NCI-H446 treated with DMSO at 0.1 percent for 48 hours (cell line): Measurements from ENCODE around the gene DMD.
"Not testable (repeated sequence)": the region's sequence is repeated elsewhere in the genome, so short reads cannot be mapped to it uniquely, and the experiment has no call there.

Experiments
- DNase-seq: peaks from one replicate; lab custom pipeline; 2025; lab: John Stamatoyannopoulos, UW

DMD gene

DNA sequence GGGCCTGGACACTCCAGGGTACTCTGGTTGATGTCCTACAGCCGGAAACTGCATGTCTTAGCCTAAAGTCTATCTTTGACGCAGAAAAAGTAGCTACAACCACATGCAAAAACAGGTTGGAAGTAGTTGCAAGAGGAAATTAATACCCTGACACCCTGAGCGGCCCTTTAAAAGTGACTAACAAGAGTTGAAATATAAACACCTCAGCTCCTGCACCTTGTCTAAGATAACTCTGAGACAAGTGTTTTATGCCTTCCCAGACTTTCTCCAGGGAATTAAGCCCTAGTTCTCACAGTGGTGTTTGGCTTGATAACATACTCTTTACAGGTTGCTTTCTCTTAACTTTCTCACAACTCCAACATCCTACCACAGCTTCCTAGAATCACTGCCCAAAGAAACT lies 943.1 kb downstream of the DMD start:
- DNase-seq: no peak

DNA sequence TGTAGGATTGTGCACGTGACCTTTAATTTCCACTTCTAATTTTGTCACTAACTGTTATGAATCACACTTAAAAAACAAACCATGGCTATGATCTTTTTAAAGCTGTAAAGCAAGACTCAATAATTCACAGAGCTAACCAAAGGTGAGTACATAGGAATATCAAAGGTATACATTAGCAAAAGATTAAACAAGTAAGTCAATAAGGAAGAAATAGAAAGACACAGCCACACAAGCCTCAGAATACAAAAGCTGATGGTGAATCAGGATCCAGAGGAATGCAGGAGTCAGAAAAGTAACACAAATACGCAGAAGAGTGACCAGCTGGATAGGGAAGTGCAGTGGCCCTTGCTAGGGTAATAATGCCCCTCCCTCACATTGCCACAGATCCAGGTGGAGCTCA lies 943.6 kb downstream of the DMD start:
- no peak for DNase-seq

DNA sequence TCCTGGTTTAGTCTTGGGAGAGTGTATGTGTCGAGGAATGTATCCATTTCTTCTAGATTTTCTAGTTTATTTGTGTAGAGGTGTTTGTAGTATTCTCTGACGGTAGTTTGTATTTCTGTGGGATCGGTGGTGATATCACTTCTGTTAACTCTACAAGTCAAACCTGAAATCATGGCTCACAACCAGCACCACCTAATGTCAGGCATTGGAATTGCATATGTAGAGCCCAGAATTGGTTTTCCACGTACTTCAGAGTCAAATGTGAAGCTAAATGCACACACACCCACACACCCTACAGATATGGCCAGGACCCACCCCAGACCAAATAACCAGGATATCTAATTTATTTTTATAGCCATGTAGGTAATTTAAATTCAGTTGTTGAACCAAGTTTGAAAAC lies 964.7 kb downstream of the DMD start:
- not testable (repeated sequence) for DNase-seq

DNA sequence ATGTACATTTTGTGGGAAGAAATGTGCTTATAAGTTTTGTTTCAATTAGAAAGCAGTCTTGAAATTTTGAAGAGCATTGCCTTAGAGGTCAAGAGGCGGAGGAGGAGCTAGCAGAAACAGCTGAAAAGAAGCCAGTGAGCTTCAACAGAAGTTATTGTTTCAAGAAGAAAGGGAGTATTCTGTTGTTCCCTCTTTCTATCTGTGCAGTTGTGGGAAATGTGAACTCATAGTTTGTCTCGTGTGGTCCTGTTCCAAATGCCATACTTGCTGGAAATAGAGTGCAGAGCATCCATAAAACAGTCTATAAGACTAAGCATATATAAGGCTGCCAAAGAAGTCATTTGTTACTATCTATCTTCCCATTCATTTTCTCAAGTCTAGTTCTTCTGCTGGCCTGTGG lies 1015.7 kb downstream of the DMD start:
- DNase-seq: no peak

DNA sequence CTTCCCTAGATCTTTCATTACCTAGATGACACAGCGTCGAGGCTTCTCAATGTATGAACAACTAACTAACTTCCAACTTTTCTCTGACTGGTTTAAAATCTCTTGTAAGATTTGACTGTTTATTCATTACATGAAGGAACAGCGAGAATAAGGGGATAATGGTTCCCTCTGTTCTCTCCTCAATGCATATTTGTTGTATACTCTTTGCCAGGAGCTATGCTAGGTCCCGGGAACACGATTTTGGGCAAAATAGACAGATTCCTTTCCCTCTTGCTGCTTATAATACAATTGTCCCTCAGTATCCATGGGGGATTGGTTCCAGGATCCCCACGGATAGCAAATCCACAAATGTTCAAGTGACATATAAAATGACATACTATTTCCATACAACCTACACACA lies 1020.0 kb downstream of the DMD start:
- DNase-seq: no peak

DNA sequence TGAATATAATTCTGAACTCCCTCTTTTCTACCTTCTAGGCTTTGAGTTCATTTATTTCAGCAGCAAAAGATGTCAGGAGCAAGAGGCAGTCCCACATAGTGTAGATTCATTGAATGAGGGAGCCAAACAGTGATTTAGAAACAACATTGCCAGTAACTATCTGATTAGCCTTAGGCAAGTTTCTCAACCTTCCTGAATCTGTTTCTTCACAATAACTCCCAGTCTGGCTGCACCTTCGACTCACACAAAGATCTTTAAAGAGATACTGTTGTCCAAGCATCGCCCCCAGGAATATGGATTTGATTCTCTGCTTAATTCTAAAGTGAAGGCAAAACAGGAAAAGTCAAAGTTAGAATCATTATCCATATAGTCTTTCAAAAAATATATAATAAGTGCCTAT lies 1026.2 kb downstream of the DMD start:
- no peak for DNase-seq

DNA sequence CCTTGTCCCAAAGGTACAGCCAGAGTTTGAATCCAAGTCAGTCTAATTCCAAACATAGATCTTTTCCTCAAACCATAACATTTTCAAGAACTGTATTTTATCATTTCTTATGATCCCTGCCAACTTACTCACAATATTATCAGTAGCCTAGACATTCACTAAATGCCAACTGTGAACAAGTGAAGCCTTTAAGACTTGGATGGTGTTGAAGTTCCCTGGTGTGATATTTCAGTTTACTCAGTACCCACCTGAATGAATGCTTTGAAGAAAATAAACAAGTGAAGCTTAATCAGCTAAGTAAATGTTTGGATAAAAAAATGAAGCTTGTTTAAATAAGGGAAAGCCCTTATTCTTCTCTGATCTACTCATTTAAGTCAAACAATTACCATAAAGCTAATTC lies 1028.3 kb downstream of the DMD start:
- no peak for DNase-seq

DNA sequence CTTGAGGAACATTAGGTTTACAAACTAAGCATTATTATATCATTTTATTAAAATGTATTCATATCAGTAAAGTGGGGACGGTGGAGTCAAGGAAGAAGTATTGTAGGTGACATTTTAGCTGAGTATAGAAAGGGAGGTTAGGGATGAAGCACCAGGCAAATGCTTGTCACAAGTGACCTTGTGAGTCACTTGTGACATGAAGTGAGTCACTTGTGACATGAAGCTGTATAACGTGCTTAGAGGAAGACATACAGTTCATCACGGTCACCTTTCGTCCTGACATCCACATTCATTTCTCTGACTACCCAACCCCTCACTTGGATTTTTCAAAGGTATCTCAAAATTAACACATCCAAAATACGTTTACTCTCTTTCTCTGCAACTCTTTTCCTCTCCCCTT lies 1034.8 kb downstream of the DMD start:
- no peak for DNase-seq

DNA sequence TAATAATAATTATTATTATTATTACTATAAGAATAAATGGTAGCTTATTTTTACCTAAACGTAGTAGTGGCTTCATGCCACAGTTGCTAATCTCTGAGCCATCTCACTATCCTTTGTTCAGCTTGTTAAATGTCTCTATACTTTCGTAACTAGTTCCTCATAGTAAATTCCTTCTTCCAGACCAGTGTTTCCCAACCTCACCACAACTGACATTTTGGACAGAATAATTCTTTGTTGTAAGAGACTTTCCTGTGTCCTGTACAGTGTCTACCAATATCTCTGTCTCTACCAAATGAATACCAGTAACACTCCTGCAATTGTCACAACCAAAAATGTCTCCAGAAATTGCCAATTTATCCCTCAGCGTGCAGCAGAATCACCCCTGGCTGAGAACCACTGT lies 1040.9 kb downstream of the DMD start:
- no peak for DNase-seq

DNA sequence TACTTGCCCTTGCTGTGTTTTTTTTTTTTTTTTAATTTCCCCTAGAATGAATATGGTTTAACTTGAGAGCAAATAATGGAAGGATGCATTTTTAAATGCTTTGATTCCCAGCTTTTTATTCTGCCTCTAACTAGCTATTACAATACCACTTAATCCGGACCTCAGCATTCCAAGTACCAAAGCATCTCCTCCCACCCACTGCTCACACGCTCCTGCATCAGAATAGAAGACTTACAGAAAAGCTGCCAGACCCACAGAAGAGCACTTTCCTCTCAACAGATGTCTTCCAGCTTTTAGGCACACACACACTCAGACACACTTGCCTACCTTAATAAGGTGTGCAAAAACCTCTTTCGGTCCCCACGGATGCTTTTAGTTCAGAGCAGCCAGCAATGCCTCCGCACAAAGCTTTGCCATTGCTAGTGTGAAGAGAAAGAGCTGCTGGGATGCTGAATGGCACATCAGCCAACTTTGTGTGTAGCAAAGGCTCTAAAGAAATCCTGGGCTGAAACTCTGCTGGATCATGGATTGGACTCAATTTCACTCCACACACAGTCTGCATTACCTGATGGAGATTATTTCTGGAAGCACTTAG lies 1056.2 kb downstream of the DMD start:
- no peak for DNase-seq

DNA sequence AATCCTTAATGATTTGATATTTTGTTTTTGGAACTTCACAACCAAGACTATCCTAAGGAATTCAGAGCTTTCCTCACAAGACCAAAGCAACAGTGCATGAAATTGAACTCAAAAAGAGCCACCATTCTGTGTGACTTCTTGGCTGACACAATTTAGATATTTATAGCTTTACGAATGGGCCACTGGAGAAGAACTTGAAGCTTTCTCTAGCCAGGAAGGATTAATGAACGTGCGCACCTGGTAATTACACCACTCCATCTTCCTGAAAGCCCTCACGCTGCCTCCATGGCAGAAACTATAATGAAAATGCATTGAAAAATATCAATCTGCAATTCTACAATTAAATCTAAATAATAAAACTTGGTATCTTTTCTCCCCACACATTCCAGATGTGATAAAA lies 1057.8 kb downstream of the DMD start:
- DNase-seq: no peak

DNA sequence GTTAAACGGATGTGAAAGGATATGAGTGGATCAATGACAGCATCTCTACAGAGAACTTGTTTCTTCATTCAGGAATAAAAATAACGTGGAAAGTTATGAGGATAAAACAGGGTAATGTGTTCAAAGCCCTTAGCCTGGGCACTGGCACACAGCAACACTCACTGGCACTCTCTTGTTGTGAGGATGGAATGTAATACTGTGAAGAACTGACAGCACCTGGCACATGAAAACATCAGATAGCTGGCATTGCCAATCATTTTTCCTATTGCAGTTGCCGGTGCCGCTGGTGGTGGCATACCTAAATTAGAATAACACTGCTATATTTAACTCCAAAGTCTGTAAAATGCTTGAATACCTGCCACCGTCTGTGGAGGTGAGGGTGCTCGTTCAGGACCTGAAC lies 1061.2 kb downstream of the DMD start:
- DNase-seq: no peak

DNA sequence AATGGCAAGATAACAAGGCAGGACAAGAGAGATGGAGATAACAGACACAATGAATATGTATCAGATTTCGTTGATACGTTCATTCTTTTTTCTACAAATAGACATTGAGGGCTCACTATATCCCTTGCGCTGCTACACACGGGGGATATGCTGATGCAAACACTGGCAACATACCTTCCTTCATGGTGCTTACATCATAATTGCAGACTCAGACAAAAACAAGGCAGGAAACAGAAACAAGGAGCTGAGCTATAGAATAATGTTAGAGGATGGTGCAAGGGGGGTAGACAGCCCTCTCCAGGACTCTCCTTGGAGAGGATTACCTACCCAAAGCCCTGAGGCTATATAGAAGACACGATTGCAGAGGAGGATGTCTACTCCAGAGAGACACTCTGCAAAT lies 1069.5 kb downstream of the DMD start:
- DNase-seq: no peak

DNA sequence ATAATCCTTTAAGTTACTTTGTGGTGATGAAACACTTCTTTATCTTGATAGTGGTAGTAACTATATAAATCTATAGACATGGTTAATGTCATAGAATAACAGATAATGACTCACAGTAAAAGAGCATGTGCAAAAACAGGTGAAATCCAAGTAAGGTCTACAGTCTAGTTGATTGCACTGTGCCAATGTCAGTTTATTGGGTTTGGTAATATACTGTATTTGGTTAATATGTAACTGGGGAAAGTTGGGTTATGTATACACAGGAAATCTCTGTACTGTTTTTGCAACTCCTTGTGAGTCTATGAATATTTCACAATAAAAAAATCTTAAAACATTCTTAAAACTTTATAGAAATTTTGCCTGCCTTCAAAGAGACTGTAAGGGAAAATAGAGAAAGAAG lies 1071.9 kb downstream of the DMD start:
- no peak for DNase-seq

DNA sequence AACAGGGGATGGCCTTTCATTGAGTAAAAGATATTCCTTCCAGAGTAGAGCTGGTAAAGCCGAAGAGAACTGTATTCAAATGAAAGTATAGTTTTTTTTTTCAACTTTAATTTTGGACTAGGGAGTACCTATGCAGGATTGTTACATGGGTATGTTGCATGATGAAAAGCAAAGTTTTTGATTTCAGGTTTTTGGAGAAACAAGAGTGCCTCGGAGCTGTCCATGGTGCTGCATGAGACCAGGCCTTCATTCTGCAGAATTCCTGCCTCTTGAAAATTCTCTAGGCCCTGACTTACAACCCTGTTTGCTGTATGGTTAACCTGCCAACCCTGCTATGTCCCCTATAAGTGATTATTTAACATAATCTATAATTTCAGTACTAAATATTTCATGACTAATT lies 1073.8 kb downstream of the DMD start:
- no peak for DNase-seq

DNA sequence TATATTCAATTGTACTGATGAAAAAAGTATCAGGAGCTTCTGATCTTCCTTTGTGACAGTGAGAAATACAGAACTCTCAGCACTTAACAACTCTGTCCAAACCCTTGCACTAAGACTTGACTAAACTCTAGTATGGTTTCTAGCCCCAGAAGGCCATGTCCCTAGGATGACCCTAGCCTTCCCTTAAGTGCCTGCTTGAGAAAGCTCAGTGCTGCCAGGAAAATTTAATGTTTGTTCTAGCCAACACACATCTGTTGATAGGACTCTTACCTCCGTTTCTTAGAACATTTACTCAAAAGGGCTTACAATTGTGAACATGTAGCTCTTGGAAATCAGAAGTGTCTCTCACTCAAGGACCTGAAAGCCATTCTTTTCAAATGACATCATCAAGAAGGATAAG lies 1084.4 kb downstream of the DMD start:
- DNase-seq: no peak

DNA sequence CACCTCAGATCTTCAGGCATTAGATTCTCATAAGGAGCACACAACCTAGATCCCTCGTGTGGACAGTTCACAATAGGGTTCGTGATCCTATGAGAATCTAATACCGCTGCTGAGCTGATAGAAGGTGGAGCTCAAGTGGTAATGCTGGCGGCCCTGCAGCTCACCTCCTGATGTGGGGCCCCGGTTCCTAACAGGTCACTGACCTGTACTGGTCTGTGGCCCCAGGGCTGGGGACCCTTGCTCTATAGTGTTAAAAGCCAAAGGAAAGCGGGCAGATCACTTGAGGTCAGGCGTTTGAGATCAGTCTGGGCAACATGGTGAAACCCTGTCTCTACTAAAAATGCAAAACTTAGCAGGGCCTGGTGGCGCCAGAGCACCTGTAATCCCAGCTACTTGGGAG lies 1092.5 kb downstream of the DMD start:
- DNase-seq: no peak

DNA sequence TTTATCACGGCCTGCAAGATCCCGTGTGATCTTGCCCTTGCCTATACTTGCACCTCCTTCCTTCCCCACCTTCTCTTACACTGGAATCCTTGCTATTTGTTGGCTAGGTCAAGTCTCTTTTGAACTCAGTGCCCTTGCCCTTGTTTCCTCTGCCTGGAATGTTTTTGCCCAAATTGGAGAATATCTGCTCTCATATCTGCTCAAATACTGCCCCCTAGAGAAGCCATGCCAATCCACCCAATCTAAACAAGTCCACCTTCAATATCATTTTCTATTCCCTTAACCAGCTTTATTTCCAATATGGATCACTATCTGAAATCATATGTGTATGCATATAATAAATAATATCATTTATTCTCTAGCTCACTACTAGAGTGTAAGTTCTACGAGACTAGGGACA lies 1095.3 kb downstream of the DMD start:
- DNase-seq: no peak

DNA sequence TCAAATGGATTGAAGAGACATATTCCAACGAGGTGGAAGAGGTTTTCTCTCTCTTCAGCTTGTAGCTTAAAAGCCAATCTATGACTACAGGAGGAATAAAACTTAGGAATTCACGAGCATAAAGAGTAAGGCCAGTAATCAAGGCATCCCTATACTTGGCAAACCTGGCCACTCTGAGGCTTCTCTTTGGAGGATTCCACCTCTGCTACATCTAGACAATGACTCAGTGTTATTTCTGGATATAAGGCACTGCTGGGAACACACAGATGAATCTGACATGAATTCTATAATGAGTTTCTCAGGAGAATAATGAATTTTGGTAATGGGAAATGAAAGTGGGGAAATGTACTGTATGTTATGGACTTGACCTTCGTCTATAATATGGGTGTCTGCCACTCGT lies 1123.7 kb downstream of the DMD start:
- no peak for DNase-seq

DNA sequence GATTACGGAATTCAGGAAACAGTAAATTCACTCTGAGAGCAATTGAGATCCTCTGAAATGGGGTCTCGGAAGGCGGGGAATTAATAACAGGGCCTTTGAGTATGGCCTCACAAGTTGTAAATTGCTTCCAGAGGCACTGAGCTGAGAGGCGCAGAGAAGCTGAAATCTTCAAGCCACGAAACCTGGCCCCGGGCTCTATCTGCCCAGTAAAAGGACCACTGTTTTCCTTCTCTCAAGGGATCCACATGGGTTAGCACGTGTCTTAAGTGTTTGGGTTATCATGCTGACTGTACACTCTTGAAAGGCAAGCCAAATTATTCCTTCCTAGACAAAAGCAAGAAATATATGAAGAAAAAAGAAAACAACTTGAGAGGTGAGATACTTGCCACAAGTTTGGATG lies 1126.6 kb downstream of the DMD start:
- no peak for DNase-seq

DNA sequence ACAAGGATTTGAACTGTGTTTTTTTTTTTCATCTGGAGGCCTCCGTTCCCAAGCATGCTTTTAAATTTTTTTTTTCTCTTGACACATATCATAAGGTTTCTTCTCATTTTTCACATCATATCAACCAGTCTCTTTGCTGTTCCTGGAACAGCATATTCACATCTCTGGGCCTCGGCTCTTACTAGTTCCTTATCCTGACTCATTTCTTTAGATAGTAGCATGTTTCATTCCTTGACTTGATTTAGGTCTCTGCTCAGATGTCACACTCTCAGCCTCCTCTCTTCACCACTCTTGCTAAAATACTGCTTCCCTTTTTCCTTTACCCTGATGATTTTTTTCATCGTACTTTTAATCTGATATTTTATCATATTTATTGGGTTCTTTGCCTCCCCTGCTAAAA lies 1163.1 kb downstream of the DMD start:
- no peak for DNase-seq

DNA sequence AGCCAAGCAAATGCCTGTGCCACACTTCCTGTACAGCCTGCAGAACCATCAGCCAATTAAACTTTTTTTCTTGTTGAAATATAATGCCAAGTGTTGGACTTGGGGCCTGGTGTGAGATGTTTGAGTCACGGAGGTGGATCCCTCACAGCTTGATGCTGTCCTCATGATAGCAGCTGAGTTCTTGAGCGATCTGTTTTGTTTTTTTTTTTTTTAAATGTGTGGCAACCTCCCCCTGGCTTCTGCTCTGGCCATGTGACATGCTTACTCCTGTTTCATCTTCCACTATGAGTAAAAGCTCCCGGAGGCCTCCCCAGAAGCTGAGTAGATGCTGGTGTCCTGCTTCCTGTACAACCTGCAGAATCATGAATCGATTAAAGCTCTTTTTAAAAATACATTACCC lies 1166.2 kb downstream of the DMD start:
- no peak for DNase-seq

DNA sequence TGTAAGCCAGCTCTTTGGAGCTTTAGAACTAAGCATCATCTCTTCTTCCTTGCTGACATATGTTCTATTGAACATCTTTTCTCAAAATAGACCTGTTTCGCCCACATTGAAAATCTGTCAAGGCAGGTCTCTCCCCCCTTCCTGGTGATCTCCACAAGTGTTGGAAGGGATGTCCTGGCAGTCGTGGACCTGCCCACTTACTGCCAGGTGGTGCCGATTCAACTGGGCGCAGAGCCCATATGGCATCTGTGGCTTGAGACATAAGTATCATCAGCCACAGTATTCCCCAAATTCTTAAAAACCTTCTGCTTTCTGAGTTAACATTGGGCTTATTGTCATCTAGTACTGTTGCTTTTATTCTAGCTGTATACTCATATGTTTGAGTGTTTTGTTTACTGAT lies 1170.2 kb downstream of the DMD start:
- no peak for DNase-seq

DNA sequence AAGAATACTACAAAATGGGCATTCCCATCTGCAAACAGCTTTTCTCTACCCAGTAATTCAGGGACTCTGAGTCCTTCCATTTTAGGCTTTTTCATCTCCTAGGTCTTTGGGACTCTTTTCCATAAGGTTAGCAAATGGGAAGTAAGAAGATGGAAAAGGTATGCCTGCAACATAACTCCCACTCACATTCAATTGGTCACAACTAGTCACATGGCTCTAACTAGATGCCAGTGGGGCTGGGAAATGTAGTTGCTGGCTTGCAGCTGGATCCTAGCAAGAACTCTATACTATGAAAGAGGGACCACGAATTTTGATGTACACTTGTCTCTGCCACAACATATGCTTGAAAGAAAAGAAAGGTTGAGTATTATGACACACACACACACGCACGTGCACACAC lies 1184.6 kb downstream of the DMD start:
- DNase-seq: no peak

DNA sequence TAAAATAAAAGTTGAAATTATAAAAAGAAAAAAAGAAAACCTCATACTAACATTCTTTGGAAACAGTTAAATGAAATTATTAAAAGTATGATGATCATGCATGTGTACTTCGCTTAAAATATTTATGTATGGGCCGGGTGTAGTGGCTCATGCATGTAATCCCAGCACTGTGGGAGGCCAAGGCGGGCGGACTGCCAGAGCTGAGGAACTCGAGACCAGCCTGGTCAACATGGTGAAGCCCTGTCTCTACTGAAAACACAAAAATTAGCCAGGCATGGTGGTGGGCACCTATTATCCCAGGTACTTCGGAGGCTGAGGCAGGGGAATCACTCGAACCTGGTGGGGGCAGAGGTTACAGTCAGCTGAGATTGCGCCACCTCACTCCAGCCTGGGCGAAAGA lies 1187.3 kb downstream of the DMD start:
- DNase-seq: no peak
